HG02678 (cell line): Measurements from ENCODE around the gene SLC37A2.
"Not testable (repeated sequence)": the region's sequence is repeated elsewhere in the genome, so short reads cannot be mapped to it uniquely, and the experiment has no call there.

Experiments
- ATAC-seq: cut with Tn5 transposase; IDR thresholded peaks from one replicate; pipeline ENCODE4 v1.9.1; 2021; ENCODE audit warnings: mild to moderate bottlenecking, moderate library complexity; ENCODE audit not compliant: unreplicated experiment

Gene SLC37A2

DNA sequence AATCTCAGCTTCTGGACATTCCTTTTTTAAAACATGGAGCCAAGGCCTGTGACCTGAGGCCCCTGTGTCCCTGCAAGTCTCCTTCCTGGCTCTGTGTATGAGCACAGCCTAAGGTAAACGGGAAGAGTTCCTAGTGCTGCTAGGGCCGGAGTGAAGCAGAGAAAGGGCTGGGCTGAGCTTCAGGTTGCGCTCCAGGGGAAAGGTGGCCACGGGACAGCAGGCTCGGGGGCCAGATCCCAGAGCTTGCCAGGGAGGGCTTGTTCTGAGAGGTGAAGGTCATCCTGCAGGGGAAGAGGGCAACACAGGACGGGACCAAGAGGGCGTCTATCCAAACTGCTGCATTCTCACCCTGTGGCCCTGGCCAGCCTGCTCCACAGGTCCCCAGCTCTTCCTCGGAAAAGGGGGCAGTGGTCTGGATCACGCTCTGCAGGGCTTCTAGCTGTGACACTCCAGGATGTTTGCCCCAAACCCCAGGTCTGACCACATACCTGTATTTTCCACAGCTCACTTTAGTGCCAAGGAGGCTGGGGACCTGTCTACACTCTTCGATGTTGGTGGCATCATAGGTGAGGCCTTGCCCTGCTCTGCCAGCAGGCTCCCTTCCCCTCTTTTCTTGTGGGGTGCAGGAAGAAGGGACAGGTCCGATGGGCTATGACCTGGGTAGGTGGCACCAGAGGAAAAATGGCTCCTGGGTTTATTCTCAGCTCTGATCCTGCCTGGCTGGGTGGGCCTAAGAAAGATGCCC is 20.4 kb downstream of the SLC37A2 start:
- ATAC-seq: no peak

DNA sequence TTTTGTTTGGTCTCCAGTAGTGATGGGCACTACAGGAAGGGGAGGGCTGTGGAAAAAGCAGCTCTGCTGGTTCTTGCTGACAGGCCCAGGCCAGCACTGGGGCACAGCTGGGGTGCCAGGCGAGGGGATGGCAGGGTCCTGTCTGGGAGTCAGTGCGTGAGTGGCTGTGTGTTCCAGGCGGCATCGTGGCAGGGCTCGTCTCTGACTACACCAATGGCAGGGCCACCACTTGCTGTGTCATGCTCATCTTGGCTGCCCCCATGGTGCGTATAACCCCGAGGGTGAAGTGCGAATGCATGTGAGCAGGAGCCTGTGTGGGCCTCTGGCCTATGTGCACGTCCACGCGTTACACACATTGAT is 20.9 kb downstream of the SLC37A2 start:
- ATAC-seq: no peak

DNA sequence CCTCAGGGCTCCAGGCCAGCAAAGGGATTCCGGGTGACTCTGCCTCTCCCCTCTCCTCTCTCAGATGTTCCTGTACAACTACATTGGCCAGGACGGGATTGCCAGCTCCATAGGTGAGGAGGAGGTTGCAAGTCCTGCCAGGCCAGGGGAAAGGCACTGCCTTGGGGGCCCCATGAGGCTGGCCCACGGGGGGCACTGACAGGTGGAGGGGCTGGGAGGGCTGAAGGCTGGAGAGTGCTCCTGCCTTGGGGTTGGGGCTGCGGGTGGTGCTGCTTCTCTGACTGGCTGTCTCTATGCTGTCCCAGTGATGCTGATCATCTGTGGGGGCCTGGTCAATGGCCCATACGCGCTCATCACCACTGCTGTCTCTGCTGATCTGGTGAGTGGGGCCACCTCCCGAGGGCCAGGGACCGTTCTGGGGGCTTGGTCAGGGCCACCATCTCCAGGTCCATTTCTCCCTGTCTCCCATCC is 21.7 kb downstream of the SLC37A2 start:
- no peak for ATAC-seq

DNA sequence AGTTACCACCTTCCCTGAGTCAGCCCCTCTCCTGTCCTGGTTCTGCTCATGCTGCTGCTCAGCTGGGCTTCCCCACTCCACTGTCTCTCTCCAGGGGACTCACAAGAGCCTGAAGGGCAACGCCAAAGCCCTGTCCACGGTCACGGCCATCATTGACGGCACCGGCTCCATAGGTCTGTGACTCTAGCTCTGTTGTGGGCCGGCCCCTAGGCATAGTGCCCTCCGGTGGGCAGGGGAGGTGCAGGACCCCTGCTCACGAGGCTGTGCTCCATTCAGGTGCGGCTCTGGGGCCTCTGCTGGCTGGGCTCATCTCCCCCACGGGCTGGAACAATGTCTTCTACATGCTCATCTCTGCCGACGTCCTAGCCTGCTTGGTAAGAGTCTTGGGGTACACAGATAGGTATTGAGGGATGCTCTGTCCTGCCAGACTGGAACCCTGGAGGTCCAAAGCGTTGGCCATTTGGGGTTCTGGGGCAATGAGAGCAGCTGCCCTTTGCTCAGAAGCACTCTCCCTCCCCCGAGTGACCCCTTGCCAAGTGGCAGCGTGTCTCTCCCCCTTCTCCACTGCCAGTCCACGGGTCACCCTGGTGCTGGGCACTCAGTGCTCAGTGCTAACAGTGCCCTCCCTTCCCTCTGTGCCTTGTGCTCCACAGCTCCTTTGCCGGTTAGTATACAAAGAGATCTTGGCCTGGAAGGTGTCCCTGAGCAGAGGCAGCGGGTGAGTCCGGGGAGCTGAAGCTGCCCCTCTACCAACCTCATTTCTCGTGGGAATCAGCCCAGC is 22.4 kb downstream of the SLC37A2 start:
- no peak for ATAC-seq

DNA sequence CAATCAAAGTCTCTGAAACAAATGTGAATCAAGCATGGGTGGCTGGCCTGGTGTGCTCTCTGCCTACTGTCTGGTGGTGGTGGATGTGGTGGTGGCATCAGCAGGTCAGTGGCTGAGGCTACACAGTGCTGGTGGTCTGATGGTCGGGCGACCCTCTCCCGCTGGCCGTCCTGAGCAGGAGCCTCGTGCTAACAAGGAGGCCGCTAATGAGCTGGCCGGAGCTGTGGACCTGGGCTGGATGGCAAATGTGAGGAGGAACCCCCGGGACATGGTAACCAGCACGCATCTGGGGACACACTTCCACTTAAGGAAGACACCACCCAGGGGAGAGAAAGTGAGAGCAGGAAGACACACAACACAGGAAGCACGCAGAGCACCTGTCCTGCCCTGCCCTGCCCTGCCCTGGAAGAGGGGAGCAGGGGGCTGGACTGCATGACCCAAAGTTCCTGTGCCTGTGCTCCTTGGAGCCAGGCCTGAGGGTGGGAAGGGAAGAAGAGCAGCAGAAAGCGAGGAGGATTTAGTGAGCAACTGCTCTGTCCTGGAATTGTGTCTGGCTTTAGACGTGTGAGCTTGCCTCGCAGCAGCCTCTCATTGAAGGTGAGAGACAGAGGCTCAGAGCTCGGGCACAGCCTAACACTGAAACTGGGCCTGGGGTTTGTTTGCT is 23.7 kb downstream of the SLC37A2 start:
- ATAC-seq: no peak

DNA sequence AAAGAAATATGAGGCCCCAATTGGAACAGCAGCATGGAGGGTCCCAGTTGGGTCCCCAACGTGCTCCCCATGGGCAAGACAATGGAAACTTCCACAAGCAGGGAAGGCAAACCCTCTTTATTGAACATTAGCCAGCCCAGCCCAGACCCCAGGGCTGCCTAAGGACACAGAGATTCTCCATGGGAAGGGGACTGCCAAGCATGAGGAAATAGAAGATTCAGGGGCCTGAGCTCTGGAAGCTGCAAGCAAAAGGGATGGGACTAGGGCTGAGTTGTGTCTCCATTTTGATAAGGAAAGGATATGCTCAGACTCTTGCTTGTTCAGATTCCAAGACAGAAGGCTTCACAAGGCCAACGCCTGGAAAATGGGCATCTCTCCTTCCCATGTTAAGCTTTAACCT is 25.0 kb downstream of the SLC37A2 start:
- no peak for ATAC-seq

DNA sequence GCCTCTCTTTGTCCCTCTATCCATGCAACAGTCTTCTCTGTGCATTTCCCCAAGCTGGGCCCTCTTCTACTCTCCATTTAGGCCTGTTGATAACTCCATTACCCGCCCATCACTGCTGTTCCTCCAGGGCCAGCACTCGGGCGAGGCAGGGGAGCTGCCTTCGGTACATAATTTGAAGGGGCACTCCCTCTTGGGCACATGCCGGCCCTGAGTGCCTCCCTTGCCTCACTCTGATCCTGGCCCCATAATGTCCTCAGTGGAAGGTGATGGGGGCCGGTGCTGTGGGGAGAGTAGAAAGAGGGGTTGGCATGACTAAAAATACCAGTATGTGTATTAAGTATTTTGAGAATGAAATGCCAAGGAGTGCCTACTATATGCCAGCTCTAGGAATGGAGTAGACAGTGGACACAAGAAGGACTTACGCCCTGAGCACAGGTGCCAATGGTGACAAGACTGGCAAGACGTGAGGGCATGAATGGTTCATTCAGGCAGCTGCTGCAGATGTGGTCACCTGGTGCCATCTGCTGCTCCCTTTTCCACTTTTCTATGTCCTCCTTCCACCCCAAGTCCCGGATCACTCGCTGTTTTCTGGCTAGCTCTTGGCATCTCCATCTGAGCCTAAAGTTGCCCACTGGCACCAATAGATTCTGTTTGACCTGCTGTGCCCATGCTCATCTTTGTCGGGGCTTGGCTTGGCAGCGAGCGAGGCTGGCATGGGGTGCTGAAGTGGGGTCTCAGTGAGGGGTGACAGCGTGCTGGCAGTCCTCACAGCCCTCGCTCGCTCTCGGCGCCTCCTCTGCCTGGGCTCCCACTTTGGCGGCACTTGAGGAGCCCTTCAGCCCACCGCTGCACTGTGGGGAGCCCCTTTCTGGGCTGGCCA is 25.7 kb downstream of the SLC37A2 start:
- ATAC-seq: no peak

DNA sequence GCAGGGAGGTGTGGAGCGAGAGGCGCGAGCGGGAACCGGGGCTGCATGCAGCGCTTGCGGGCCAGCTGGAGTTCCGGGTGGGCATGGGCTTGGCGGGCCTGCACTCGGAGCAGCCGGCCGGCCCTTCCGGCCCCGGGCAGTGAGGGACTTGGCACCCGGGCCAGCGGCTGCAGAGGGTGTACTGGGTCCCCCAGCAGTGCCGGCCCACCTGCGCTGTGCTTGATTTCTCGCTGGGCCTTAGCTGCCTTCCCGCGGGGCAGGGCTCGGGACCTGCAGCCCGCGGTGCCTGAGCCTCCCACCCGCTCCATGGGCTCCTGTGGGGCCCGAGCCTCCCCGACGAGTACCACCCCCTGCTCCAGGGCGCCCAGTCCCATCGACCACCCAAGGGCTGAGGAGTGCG is 26.4 kb downstream of the SLC37A2 start:
- ATAC-seq: not testable (repeated sequence)

DNA sequence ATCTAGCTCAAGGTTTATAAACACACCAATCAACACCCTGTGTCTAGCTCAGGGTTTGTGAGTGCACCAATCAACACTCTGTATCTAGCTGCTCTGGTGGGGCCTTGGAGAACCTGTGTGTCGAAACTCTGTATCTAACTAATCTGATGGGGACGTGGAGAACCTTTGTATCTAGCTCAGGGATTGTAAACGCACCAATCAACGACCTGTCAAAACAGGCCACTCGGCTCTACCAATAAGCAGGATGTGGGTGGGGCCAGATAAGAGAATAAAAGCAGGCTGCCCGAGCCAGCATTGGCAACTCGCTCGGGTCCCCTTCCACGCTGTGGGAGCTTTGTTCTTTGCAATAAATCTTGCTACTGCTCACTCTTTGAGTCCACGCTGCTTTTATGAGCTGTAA is 27.0 kb downstream of the SLC37A2 start:
- not testable (repeated sequence) for ATAC-seq

DNA sequence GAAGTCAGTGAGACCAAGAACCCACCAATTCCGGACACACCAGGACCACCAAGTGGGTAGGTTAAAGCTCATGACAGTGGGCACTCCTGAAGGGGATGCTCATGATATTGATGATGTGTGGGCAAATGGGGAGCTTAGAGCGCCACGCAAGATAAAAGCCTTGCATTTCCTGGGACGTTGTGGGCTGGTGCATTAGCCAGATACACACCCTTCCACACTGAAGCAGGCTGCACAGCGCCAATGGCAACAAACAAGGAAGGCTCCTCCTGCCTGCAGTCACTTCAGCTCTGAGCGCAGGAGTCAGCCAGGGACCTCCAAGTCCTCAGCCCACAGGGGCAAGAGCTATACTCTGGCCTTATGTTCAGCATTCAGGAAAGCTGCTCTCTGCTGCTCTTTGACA is 27.7 kb downstream of the SLC37A2 start:
- no peak for ATAC-seq

DNA sequence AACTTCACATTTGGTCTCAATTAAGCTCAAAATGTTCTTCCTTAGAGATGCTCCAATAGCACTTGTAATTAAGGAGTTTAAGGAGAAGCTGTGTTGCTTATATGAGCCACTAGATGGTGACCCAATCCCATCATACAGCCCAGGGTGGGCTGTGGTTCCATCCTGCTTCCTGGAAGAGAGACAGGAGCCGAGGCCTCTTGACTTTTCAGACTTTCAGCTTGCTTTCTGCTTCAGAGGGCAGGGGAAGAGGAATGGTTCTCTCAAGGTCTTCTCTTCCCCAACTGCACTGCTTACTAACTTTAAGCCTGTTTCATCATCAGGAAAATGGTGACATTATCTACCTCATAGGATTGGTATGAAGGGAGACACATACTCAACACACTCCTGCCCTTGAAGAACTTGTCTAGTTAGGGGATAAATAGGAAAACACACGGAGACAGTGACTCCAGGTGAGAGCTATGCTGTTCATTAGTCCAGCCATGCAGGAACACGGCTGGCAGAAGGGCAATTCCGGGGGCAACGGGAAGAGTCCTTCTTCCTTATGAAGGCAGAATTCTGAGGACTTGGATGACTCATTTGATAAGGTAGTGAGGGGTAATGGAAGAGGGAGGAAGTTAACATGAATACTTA is 28.3 kb downstream of the SLC37A2 start:
- peak; percentile 44 for ATAC-seq

DNA sequence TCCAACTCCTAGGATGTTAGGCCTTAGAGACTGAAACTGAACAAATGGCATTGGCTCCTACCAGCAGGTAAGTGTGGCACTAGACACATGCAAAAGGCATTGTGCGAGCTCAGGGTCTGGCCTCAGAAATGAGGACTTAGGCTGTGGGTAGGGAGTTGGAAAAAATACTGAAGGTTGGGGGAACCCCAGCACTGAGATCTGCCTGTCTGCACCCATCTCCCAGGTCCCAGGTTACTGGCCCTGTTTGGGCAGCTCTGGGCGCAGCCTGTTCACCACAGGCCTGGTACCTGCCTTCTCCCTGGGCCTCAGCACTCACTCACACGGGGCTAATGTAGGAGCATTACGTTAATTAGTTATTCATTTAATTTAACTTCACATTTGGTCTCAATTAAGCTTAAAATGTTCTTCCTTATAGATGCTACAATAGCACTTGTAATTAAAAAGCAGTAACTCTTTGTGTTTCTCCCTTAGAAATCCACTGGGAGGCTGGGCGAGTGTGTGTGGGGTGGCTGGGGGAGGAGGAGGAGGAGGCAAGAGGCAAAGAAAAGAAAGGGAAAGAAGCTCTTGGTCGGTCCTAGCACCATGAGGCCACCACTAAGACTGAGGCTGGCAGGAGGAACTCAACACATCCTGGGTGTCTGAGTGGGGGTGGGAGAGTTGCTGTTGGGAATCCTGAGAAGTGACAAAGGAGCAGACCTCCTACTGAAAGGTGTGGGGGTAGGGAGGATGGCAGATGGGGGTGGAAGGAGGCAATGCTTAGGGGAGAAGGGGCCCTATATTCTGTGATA is 29.0 kb downstream of the SLC37A2 start:
- ATAC-seq: no peak

DNA sequence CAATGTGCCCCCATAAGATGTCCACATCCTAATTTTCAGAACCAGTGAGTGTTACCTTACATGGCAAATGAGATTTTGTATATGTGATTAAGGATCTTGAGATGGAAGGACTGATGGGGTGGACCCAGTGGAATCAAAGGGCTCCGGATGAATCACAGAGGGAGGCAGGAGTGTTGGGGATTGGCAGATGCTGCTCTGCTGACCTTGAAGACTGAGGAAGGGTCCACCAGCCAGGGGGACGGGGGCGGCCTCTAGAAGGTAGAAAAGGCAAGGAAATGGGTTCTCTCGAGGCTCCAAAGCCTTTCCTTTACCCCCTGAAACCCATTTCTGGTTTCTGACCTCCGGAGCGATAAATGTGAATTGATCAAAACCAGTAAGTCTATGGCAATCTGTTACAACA is 29.6 kb downstream of the SLC37A2 start:
- ATAC-seq: no peak

DNA sequence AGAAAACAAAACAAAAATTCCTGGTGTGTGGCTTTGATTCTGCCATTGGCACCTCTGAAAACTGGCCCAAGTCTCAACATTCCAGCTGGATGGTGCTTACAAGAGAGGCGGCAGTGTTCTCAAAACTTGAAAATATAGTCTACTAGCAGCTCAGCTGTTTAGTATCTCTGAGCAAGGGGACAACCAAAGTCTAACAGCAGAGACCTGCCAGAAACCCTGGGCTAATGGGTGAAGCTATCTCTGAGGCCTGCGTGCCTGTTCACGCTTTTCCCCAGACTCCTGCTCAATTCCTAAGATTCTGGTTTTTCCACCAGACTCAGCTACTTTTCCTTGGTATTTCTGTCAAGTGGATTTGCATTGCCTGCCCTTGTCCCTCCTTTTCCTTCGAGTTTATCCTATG is 30.4 kb downstream of the SLC37A2 start:
- ATAC-seq: no peak

DNA sequence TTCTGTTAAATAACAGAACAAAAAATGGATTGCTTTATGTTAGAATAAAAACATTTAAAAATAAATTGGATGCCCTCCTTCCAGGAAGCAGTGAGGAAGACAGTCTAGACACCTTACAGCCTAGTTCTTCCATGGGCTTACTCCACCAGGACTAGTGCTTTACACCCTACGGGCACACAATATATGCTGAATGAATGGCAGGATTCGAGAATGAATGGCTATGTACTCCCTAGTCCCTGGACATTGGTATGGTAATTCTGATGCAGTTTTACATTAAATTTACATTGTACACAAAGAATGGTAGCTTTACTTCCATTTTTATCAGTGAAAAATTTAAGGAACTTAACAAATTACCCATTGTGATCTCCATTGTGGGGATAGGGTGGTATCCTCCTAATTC is 31.6 kb downstream of the SLC37A2 start:
- no peak for ATAC-seq

DNA sequence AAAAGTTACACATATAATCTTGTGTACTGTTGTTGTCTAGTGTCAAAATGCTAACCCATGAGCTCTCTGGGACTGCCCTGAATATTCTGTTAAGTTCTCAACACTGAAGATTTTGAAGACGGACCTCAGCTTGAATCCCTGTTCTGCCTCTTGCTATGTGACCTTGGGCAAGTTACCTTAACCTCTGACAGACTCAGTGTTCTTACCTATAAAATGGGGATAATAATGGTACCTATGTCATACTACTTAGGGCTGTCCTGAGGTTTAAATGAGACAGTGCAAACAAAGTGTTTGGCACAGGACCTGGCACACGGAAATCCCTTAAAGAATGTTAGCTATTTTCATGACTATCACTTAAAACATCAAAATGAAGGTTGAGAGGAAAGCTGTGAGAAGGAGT is 37.0 kb downstream of the SLC37A2 start:
- no peak for ATAC-seq

DNA sequence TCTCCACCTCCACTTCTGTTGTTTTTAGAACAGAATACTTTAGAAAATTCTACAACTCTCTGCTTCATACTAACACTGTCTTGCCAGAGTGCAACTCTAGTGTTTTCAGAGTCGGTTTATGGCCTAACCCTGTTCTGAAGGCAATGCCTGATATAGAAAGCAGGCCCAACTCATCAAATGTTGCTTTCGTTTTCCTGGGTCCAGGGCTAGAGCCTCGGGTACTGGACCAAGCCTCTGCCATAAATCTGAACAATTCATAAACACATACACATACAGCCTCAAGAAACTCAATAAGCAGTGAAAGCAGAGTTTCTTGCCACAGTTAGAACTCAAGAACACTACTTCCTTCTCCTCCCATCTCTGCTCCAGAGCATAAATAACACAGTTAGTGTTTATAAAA is 38.5 kb downstream of the SLC37A2 start:
- ATAC-seq: no peak

DNA sequence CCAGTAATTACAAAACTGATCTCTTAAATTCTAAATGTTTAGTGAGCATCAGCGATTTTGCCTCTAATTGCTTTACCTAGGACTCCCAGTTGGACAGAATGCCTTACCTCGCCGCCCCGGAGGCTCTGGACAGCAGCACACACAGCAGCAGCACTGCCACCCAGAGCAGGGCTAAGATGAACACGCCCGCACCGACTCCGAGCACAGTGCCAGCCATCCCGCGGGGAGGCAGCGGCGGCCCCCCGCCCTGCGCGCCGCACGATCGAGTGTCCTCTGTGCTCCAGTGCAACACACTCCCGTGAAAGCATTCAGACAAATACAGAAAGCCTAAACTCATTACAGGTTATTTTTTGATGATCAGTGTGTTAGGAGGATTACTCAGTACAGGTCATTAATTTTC is 38.9 kb downstream of the SLC37A2 start:
- ATAC-seq: no peak

DNA sequence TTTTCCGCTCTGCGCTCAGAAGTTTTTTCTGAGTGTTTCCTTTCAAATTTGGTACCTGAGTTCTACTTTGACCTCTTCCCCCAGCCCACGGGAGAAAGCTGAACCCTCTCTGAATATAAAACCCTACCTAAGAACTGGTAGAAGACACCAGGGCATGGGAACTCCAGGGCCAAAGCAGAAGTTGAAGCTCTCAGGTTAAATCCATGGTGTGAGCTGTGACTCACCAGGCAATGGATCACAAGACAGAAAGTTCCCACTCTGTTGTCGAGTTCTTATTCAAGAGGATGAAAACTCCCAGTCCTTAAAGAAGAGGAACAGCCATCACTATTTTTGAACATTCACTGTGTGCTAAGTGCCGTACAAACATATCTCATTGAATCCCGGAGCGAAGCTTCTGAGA is 39.4 kb downstream of the SLC37A2 start:
- no peak for ATAC-seq

DNA sequence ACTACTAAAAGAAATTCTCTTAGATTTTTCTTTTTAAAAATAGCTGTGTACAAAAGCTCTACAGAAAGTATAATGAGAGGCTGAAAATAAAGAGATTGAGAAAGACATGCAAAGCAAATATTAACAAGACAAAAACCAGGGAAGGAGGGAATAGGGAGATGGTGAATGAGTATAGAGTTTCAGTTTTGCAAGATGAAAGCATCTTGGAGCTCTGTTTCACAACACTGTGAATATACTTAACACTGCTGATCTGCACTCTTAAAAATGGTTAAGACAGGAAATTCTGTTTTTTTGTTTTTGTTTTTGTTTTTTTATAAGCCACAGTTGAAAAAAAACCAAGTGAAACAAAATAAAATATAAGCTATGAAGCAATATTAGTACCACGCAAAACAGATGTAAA is 42.8 kb downstream of the SLC37A2 start:
- no peak for ATAC-seq
